ENCODE results near the gene LANCL2. TPM values are rescaled to one million over a fixed set of nuclear protein-coding genes. Genes with fewer than 3 reads are reported as not detected.

The LANCL2 gene
- total and polyA plus RNA-seq, 2 experiments from 2014 or later: 11.7 to 13.8 TPM

GRCh38 chr7:55473932-55474331 is 108.8 kb downstream of the LANCL2 start:
- 97% methylated on average over 10 of the region's 10 CpGs for WGBS, 2 experiments (ENCODE audit: low coverage in 1 of 2, low lambda C conversion rate in 2 of 2, missing lambda C conversion rate in 2 of 2)
- Histone ChIP-seq H2AFZ (no peak overlapping the region), H3K9me3 (ENCODE audit: low read depth) (no peaks in the 10 kb centered on the region), H3K27ac (no peak overlapping the region), H3K4me3 (no peak overlapping the region), H3F3A (ENCODE audit: insufficient read depth) (peaks cover 17% of the 10 kb centered on the region), H3K4me2 (ENCODE audit: unreplicated experiment) (no peak overlapping the region), H4K20me1 (ENCODE audit: insufficient read depth) (no peaks in the 10 kb centered on the region), H3K36me3 (ENCODE audit: low read depth) (no peaks in the 10 kb centered on the region), H3K27me3 (replicated peaks; ENCODE audit: insufficient read depth) (no peaks in the 10 kb centered on the region), H3K9ac (no peak overlapping the region), H3K4me1 (ENCODE audit: insufficient read depth) (peaks cover 20% of the 10 kb centered on the region), H3K79me2 (ENCODE audit: insufficient read depth) (no peaks in the 10 kb centered on the region), H3K9me2 (ENCODE audit: insufficient read depth) (no peaks in the 10 kb centered on the region)
- in situ Hi-C loops (cut with MboI): no loop called here
- no peak for TF ChIP-seq EZH2 (IDR thresholded peaks at IDR 0.05; ENCODE audit: insufficient read depth, poor library complexity, severe bottlenecking)
- TF ChIP-seq EZH2phosphoT487 (IDR thresholded peaks at IDR 0.05; ENCODE audit: insufficient read depth, low read depth): no peak
- no peak for DNase-seq

- Histone ChIP-seq H3K4me1 (ENCODE audit: insufficient read depth) (peaks cover 29% of the 10 kb centered on the region), H3K36me3 (ENCODE audit: low read depth) (no peaks in the 10 kb centered on the region), H3K9ac (no peak overlapping the region), H3K4me3 (no peak overlapping the region), H3K9me3 (ENCODE audit: low read depth) (no peaks in the 10 kb centered on the region), H3K4me2 (ENCODE audit: unreplicated experiment) (no peak overlapping the region), H3K9me2 (ENCODE audit: insufficient read depth) (no peaks in the 10 kb centered on the region), H4K20me1 (ENCODE audit: insufficient read depth) (no peaks in the 10 kb centered on the region), H3K79me2 (ENCODE audit: insufficient read depth) (peaks cover 6% of the 10 kb centered on the region; the same call in 1 of the 2 replicates), H3F3A (ENCODE audit: insufficient read depth) (peaks cover 24% of the 10 kb centered on the region), H3K27ac (no peak overlapping the region), H2AFZ (no peak overlapping the region), H3K27me3 (replicated peaks; ENCODE audit: insufficient read depth) (no peaks in the 10 kb centered on the region)
- no peak for TF ChIP-seq EZH2phosphoT487 (IDR thresholded peaks at IDR 0.05; ENCODE audit: insufficient read depth, low read depth)
- no peak for TF ChIP-seq EZH2 (IDR thresholded peaks at IDR 0.05; ENCODE audit: insufficient read depth, poor library complexity, severe bottlenecking)
- DNase-seq: no peak
- in situ Hi-C loops (cut with MboI): no loop called here
- WGBS, 2 experiments (ENCODE audit: low coverage in 1 of 2, low lambda C conversion rate in 2 of 2, missing lambda C conversion rate in 2 of 2): 95 to 98% methylated on average over 22 of the region's 22 CpGs
These were observed 110.1 kb downstream of the LANCL2 start for GRCh38 chr7:55474944-55475854.

GRCh38 chr7:55475855-55476803 is 111.0 kb downstream of the LANCL2 start:
- Histone ChIP-seq H3F3A (ENCODE audit: insufficient read depth) (peaks cover 24% of the 10 kb centered on the region), H3K79me2 (ENCODE audit: insufficient read depth) (peaks cover 6% of the 10 kb centered on the region; the same call in 1 of the 2 replicates), H3K9me3 (ENCODE audit: low read depth) (no peaks in the 10 kb centered on the region), H3K4me2 (ENCODE audit: unreplicated experiment) (no peak overlapping the region), H3K36me3 (ENCODE audit: low read depth) (no peaks in the 10 kb centered on the region), H3K9ac (no peak overlapping the region), H4K20me1 (ENCODE audit: insufficient read depth) (no peaks in the 10 kb centered on the region), H3K27me3 (replicated peaks; ENCODE audit: insufficient read depth) (no peaks in the 10 kb centered on the region), H2AFZ (no peak overlapping the region), H3K4me3 (no peak overlapping the region), H3K9me2 (ENCODE audit: insufficient read depth) (no peaks in the 10 kb centered on the region), H3K4me1 (ENCODE audit: insufficient read depth) (peaks cover 29% of the 10 kb centered on the region), H3K27ac (no peak overlapping the region)
- DNase-seq: peak; percentile 80
- TF ChIP-seq EZH2 (IDR thresholded peaks at IDR 0.05; ENCODE audit: insufficient read depth, poor library complexity, severe bottlenecking): no peak
- no peak for TF ChIP-seq EZH2phosphoT487 (IDR thresholded peaks at IDR 0.05; ENCODE audit: insufficient read depth, low read depth)
- in situ Hi-C loops (cut with MboI): no loop called here
- WGBS, 2 experiments (ENCODE audit: low coverage in 1 of 2, low lambda C conversion rate in 2 of 2, missing lambda C conversion rate in 2 of 2): 71 to 76% methylated on average over 16 to 19 of the region's 19 CpGs

Data from GM23248 (cell line).